ENCODE data around the gene SFT2D2.
"Not testable (repeated sequence)": the region's sequence is repeated elsewhere in the genome, so short reads cannot be mapped to it uniquely, and the experiment has no call there.

SFT2D2 gene

DNA sequence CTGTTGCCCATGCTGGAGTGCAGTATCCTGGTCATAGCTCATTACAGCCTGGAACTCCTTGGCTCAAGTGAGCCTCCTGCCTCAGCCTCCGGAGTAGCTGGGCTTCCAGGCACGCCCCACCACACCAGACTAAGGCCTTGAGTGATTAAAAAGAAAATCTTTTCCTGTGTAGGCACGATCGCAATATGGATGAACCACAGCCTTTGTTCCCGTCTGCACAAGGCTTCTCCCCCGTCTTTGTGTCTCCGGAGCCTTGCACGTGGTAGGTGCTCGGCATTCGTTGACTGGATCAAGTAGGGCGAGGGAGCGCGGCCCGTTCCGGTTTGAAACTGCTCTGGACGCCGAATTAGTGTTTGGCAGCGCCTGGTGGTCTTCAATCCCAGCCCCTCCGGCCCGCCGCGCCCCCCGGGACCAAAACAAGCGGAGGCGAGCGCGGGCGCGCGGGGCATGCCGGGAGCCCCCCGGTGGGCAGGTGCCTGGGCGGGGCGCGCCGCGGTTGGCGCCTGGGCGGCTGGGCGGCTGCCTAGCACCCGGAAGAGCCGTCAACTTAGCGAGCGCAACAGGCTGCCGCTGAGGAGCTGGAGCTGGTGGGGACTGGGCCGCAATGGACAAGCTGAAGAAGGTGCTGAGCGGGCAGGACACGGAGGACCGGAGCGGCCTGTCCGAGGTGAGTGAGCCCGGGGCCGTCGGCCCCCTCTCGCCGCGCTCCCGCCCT, at the start of gene SFT2D2:
TSS of gene SFT2D2 (plus strand) at position 529 of the 715 bp plus-strand sequence. CDS start at position 605, 76 bp downstream.
- TF ChIP-seq, protein P1, sequence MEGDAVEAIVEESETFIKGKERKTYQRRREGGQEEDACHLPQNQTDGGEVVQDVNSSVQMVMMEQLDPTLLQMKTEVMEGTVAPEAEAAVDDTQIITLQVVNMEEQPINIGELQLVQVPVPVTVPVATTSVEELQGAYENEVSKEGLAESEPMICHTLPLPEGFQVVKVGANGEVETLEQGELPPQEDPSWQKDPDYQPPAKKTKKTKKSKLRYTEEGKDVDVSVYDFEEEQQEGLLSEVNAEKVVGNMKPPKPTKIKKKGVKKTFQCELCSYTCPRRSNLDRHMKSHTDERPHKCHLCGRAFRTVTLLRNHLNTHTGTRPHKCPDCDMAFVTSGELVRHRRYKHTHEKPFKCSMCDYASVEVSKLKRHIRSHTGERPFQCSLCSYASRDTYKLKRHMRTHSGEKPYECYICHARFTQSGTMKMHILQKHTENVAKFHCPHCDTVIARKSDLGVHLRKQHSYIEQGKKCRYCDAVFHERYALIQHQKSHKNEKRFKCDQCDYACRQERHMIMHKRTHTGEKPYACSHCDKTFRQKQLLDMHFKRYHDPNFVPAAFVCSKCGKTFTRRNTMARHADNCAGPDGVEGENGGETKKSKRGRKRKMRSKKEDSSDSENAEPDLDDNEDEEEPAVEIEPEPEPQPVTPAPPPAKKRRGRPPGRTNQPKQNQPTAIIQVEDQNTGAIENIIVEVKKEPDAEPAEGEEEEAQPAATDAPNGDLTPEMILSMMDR (conservative IDR thresholded peaks at IDR 0.05; ENCODE audit: low read length) = no peak
- DNase-seq (ENCODE audit: low read depth) = peak; percentile 67
- peak within 1 kb of the TSS; percentile 87 for H3K4me3 ChIP-seq (ENCODE audit: low read length)

DNA sequence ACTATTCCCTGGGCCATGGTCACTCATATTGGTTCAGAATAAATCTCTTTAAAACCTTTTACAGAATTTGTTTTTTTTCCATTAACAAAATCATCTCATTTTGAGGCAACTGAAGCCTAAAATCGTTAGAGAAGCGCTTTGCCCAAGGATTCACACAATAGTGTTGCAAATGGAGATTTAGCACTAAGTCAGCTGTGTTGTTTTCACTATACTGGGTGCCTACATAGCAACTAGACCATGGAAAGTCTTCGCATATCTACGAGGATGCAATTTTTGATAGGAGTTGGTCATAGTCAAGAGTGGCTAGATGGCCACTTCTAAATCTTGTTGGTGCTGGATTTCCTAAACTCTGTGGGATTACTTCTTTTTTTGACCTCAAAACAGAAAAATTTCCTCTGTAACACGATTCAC, 47.6 kb upstream of the SFT2D2 start:
- peak overlapping the region; percentile 50 for H3K4me3 ChIP-seq (ENCODE audit: low read length)
- no peak for DNase-seq (ENCODE audit: low read depth)
- TF ChIP-seq, protein P1 (conservative IDR thresholded peaks at IDR 0.05; ENCODE audit: low read length) = no peak

DNA sequence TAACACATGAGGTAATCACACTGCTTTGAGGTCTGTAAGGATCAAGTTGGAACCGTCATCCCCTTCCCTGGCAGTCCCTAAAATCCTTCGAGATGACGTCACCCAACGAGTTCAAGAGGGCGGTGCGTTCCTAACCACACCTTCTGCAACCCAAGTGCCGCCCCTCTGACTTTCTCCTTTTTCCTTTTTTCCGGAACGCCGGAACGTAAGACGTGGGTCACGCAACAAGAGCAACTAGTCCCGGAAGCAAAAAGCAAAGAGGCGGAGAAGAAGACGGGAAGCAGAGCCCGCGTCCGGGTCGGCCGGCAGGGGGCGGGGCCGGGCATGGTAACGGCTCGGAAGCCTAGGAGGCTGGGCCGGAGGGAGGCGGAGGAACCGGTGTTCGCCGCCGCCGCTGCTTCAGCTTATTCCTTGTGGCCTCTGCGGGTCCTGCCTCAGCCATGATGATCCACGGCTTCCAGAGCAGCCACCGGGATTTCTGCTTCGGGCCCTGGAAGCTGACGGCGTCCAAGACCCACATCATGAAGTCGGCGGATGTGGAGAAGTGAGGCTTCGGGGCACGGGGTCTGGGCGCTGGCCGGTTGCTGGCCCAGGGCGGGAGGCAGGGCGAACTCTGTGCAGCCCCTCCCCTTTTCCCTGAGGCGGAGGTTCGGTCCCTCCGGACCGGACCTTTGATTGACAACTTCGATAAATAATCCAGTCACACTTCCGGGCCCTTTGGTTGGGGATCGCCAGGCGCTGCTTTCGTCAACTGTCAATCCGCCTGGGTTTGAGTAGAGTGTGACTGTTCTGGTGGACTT, 47.0 kb upstream of the SFT2D2 start, which contains the start of gene TIPRL:
TSS of gene TIPRL (plus strand) at position 325 of the 800 bp plus-strand sequence. CDS start at position 441, 116 bp downstream.
- TF ChIP-seq, protein P1 (conservative IDR thresholded peaks at IDR 0.05; ENCODE audit: low read length) = peak; percentile 56
- DNase-seq (ENCODE audit: low read depth) = peak; percentile 99
- H3K4me3 ChIP-seq (ENCODE audit: low read length) = peak within 1 kb of the TSS; percentile 99

DNA sequence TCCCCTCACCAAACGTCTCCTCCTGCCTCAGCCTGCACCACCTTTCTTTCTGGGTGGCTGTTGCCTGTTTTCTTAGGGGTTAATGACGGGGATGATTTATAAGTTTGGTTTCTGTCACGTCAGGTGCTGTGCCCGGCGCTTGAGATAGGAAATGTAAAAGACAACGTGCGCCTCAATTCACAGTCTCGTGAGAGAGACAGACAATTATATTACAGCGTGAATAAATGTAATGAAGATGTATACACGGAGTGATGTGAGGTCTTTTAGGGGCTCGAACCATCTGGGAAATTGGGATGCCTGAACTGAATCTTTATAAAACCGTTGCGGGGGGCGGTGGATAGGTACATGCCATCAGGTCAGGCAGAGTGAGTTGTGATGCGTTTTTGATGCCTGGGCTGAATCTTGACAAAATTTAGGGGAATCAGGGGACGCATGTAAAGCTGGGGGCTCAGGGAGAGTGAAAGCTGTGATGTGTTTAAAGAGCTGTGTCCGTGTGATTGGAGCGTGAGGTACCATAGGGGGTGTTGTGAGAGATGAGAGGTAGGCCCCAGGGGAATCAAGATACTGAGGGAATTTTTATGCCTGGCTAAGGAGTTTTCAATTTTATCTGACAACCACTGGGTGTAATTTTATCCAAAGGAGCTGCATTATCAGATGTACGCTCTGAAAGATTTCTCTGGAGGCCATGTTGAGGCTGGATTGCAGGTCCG, 46.2 kb upstream of the SFT2D2 start:
- peak; percentile 11 for DNase-seq (ENCODE audit: low read depth)
- H3K4me3 ChIP-seq (ENCODE audit: low read length) = peak overlapping the region; percentile 99
- TF ChIP-seq, protein P1 (conservative IDR thresholded peaks at IDR 0.05; ENCODE audit: low read length) = no peak

DNA sequence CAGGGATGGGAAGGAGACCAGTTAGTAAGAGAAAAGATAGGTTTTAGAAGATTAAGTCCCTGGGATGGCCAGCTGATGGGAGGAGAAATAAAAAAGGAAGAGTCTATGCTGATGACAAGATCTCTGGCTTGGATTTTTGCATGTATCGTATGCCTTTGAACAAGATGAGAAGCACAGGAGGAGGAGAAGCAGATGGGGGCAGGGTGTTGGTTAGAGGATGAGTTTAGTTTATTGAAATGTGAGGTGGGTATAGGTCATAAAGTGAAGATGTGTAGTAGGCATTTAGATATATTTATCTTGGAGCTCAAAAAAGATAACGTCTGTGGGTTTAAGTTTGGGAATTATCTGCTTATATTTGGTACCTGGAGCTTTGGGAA, 45.7 kb upstream of the SFT2D2 start:
- H3K4me3 ChIP-seq (ENCODE audit: low read length) = peak overlapping the region; percentile 99
- TF ChIP-seq, protein P1 (conservative IDR thresholded peaks at IDR 0.05; ENCODE audit: low read length) = no peak
- DNase-seq (ENCODE audit: low read depth) = no peak

DNA sequence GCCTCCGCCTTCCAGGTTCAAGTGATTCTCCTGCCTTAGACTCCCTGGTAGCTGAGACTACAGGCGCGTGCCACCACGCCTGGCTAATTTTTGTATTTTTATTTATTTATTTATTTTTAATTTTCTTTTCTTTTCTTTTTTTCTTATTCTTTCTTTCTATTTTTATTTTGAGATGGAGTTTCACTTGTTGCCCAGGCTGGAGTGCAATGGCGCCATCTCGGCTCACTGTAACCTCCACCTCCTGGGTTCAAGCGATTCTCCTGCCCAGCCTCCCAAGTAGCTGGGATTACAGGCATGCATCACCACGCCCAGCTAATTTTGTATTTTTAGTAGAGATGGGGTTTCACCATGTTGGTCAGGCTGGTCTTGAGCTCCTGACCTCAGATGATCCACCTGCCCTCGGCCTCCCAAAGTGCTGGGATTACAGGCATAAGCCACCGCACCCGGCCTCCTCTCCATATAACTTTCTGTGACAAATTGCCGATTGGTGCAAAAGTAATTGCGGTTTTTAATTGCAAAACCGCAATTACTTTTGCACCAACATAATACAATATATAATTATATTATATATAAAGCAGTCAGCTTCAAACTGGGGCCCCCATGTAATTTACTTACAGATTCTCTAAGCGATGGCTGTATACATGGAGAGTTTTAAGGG, 44.6 kb upstream of the SFT2D2 start:
- not testable (repeated sequence) for DNase-seq (ENCODE audit: low read depth); H3K4me3 ChIP-seq (ENCODE audit: low read length)

DNA sequence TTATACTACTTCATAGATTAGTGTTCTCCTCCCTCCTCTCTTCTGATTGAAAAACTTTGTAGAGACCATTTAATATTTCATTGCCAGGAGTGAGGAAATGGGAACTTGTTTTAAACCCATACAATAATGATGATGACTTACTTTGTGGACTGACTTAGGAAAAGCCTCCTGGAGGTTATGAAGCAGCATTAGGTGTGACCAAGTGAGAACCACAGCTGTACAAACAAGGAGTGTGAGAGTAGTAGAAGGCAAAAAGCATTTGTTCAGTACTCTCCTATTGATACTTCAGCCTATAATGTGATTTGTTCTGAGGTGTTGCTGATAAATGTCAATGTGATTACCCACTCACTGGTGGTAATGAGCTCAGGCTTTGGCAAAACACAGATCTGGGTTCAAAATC, 38.6 kb upstream of the SFT2D2 start:
- DNase-seq (ENCODE audit: low read depth) = no peak
- no peak overlapping the region for H3K4me3 ChIP-seq (ENCODE audit: low read length)
- TF ChIP-seq, protein P1 (conservative IDR thresholded peaks at IDR 0.05; ENCODE audit: low read length) = no peak
